CD1c-positive myeloid dendritic cell (primary cell): ENCODE data around the gene FAM181A.

Source experiments
- DNase-seq: peaks from one replicate; pipeline ENCODE4 v3.0.0-alpha.2; 2016; ENCODE audit errors: extremely low spot score

FAM181A gene

GRCh38 chr14:93926873-93927799, at the start of gene FAM181A:
Gene FAM181A, plus strand, starts transcription at chr14:93927344. Its CDS starts 942 bp downstream, at chr14:93928286.
- no peak for DNase-seq

DNA sequence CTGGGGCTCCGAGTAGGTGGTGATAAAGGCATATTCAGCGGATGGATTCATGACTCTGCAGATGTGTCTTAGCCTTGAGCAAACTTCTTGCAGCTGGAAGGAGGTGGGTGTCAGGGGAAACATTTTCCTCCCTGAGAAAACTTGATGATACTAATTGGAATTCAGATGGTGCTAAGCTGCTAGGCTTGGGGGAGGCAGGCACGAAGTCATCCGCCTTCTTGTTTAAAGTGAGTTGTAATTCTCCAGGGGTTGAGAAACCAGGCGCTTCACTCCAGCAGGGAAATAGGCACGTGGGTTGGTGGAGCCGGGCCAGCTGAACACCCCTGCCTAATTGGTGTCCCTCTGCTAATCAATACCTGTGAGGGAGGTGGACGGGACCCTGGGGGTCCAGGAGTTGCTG, 48.9 kb upstream of the FAM181A start:
- no peak for DNase-seq

DNA sequence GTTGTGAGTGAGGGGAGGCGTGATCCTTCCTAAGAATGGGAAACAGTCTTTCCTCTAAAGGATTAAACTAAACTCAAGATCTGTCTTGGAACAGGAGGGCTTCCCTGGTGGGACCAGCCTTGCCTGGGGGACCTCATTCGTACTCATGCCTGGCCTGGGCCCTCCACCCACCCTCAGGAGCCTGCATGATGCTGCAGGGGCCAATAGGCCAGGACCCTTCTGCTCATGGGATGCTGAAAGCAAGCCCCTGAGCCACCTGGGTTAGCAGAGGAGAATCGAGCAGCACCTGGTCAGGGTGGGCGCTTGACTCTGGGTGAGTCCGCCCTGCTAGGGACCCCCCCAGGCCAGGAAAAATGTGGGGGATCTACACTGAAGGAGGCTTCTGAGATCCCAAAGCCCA, 48.3 kb upstream of the FAM181A start:
- DNase-seq, result no peak

DNA sequence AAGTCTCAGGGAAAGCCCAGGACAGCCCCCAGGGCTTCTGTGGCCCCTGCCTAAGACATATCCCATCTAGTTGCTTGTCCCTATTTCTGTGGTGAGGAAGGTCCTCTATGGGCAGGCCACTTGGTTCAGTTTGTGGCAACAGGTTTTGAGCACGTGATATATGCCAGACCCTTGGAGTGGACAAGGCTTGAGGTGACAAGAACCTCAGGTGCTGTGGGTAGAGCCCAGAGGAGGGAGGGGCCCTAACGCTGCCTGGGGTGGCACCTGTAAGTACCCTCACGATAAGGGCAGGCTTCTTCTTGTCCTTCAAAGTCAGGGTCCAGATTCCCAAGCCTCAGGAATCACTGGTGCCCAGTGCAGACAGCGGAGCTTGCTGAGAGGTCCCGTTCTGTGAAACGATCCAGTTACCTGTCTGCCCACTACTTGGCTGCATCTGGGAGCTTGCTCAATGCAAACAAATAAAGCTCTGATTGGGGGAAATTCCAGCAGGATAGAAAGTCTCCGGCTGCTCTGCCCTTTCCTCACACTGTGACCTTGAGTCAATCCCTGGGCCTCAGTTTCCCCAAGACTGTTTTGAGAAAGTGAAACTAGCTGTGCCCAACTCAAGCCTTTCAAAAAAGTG, 47.7 kb upstream of the FAM181A start:
- no peak for DNase-seq

DNA sequence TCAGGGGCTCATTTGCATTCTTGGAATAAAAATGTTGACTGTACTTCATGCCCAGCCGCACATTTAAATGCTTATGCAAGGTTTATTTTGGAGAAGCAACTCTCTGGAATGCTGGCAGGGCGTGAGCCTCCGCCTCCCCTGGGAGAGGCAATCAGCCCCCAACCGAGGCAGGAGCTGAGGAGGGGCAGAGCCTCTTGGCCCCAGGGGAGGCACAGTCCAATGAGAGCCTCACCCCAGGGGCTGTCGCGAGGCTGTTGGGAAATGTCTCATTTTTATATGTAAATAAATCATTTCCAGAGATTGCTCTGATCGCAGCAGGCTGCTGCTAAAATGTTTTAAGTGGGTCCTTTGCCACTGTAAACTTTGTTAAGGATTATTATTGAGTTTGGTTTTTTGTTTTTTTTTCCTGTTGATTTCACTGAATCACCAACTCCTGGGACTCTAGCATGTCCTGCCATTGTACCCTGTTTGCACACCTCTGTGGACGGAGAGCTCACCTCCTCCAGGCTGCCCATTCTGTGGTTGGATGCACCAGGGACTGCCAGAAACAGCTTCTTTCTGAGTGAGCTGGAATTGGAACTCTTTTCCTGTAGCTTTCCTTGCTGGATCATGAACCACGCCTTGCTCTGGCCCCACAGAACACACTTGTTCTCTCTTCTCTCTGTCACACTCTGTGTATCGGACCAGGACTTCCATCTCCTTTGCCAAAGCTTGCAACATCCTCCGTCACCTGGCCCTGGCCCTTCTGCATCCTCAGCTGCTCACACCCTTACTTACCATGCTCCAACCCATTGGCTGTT, 46.9 kb upstream of the FAM181A start:
- DNase-seq, result no peak

GRCh38 chr14:93884950-93885349, 42.2 kb upstream of the FAM181A start:
- DNase-seq, result no peak

- DNase-seq, result no peak
These were observed 38.1 kb upstream of the FAM181A start for GRCh38 chr14:93888995-93889394.

DNA sequence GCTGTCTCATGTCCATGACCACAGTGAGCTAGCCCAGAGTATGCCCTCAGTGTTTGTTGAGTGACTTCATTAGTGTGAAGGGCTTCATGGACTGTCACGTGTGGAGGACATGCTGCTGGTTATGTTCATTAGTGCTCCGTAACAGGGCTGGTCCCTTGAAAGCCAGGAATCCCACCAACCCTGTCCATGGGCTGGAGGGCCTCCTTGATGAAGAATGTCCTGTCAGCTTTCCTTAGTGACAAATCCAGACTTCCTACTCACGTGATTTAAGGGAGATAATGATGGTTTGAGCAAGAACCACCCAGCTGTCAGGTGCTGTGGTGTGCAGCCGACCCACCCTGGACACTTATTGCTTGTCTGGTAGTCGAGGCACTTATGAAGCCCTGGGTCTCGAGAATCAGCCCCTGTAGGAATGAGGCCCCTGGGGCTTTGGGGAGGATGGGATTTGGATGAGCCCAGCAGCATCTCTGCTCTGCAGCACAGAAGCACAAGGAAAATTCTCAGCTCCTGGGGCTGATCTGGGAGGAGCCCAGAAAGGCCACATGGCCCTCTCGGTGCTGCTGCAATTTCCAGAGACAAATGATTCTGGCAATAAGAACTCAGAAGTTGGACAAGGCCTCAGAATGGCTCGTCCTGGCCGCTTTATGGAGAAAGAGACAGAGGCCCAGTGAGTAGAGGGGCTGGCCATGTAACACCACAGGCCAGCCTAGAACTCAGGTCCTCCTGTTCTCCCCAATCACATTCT, 37.2 kb upstream of the FAM181A start:
- no peak for DNase-seq

- no peak for DNase-seq
These were observed 35.2 kb upstream of the FAM181A start for GRCh38 chr14:93891756-93892504.

- DNase-seq, result no peak
These were observed 34.7 kb upstream of the FAM181A start for GRCh38 chr14:93892505-93892839.

- peak; percentile 46 for DNase-seq
These were observed 34.1 kb upstream of the FAM181A start for GRCh38 chr14:93892923-93893558.

- no peak for DNase-seq
These were observed 33.4 kb upstream of the FAM181A start for GRCh38 chr14:93893661-93894261.

- DNase-seq, result no peak
These were observed 32.0 kb upstream of the FAM181A start for GRCh38 chr14:93895023-93895604.

GRCh38 chr14:93897476-93897845, 29.7 kb upstream of the FAM181A start:
- DNase-seq, result no peak

GRCh38 chr14:93898081-93898611, 29.0 kb upstream of the FAM181A start:
- no peak for DNase-seq

DNA sequence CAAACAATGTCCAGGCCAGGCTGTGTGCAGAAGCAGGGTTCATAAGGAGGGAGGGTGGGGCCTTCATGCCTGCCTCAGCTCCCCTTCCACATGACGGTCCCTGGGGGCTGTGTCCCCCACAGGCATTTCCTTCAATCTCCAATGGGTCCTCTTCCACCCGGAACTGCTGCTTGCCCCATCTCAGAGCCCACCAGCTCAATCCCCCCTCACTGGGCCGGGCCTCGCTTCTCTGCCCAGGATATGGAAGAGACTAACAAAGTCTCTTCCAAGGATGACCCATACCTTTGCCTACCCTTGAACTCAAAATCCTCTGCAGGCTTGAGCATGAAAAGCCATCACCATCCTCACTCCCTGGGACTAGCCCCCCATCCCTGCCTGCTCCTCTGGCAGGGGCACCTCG, 28.4 kb upstream of the FAM181A start:
- DNase-seq, result no peak

DNA sequence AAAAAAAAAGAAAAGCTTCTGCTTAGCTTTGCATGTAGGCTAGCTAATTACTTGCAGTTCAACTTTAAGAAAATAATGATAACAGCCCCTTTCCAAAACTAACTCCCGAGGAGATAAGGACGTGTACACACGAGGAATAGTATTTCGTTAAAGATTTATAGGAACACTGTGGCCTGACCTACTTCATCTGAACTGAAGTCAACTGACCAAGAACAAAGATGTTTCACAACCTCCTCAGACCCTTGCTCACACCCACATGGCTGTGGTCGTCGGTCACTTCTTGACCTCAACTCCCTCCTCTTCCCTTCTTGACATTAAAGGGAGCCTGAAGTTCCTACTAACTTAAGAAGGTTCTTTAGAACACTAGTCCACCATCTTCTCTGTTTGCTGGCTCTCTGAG, 25.3 kb upstream of the FAM181A start:
- no peak for DNase-seq

DNA sequence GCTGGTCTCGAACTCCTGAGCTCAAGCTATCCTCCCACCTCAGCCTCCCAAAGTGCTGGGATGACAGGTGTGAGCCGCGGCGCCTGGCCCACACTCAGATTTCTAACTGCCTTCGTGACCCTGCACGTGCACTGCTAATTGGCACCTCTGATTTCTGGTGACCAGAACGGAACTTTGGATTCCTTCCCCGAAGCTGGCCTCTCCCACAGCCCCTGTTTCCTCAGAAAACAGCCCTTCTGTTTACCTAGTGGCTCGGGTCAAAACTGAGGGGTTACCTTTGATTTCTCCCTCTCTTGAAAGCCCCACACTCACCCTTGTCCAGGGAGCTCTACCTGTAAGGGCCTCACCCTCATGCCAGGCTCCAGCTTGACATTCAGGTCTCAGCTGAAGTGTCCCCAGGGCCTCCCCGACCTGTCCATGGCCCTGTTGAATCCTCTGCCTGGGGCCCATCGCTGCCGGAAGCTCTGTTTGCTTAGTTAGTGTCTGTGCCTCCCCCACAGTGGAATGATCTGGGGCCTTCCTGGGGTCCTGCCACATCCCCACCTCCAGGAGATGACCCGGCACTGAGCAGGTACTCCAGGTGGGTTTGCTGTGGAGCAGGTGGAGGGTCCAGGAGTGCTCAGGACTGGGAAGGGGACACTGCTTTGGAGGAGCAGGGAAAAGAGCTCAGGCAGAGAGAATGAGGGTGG, 24.4 kb upstream of the FAM181A start:
- DNase-seq, result no peak
